HG03135 (cell line): ENCODE results near the gene EIF2B1.

Source experiments
- ATAC-seq: cut with Tn5 transposase; IDR thresholded peaks from one replicate; pipeline ENCODE4 v1.9.1; 2021; ENCODE audit warnings: mild to moderate bottlenecking, moderate library complexity; ENCODE audit not compliant: unreplicated experiment

Gene EIF2B1

GRCh38 chr12:123572391-123572790, 61.1 kb downstream of the EIF2B1 start:
- no peak for ATAC-seq

- ATAC-seq: no peak
These were observed 62.1 kb downstream of the EIF2B1 start for GRCh38 chr12:123571343-123571813.
